22Rv1 (cell line): ENCODE measurements around the gene KLRC2.

Experiments used
- ZFX ChIP-seq: fragments of 450-650 bp; IDR thresholded peaks from 2 replicates; pipeline ENCODE4 v1.6.1; 2017; ENCODE audit warnings: antibody characterized with exemption, borderline replicate concordance
- TF ChIP-seq, protein P1 (sequence below): fragments of 450-650 bp; IDR thresholded peaks from 2 replicates; pipeline ENCODE4 v1.5.1; 2017; ENCODE audit warnings: mild to moderate bottlenecking

DNA sequence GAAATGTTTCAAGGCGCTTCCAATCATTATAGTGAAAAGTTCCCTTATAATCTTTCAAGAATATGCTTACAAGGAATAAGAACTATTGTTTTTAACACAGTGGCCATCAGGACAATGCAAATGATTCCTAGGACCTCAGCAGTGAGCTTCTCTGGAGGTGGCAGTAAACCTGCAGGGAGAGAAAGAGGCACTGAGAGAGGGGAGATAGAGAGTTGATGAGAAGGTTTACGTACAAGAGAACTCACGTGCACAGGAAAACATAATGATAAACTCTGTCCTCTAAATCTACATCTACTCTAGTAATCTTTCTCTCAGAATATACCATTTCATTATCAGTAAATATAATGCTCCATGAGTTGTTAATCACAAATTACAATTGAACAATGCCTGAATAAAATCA, 27.0 kb downstream of the KLRC2 start:
- TF ChIP-seq, protein P1, sequence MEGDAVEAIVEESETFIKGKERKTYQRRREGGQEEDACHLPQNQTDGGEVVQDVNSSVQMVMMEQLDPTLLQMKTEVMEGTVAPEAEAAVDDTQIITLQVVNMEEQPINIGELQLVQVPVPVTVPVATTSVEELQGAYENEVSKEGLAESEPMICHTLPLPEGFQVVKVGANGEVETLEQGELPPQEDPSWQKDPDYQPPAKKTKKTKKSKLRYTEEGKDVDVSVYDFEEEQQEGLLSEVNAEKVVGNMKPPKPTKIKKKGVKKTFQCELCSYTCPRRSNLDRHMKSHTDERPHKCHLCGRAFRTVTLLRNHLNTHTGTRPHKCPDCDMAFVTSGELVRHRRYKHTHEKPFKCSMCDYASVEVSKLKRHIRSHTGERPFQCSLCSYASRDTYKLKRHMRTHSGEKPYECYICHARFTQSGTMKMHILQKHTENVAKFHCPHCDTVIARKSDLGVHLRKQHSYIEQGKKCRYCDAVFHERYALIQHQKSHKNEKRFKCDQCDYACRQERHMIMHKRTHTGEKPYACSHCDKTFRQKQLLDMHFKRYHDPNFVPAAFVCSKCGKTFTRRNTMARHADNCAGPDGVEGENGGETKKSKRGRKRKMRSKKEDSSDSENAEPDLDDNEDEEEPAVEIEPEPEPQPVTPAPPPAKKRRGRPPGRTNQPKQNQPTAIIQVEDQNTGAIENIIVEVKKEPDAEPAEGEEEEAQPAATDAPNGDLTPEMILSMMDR = no peak
- no peak for TF ChIP-seq ZFX
